ENCODE results near the gene FAHD1.
A peak's percentile ranks its signal among the peaks of the same experiment; 100 is the strongest.

FAHD1 gene

DNA sequence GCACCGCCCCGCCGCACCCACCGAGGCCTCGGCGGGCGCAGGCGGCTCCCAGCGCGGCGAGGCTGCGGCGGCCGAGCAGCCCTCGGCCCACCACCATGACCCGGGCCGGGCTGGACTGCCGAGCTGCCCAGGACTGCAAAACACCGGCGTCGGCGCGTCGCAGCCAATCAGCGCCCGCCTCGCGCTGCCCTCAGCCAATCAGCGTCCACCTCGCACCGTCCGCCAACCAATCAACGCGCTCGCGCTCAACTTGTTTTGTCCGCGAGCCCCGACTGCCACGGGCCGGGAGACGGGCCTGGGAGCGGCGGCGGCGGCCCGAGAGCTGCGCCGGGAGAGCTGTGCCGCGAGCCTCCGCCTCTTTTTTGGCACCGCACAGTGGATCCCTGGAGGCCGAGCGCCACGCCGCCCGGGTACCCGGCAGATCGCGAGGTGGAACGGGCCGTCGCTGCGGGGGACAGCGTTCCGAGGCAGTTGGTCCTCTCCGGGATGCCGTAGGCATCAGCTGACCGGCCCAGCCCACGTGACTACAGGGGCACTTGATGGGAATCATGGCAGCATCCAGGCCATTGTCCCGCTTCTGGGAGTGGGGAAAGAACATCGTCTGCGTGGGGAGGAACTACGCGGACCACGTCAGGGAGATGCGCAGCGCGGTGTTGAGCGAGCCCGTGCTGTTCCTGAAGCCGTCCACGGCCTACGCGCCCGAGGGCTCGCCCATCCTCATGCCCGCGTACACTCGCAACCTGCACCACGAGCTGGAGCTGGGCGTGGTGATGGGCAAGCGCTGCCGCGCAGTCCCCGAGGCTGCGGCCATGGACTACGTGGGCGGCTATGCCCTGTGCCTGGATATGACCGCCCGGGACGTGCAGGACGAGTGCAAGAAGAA is at the start of gene FAHD1, which contains the start of gene HAGH:
Gene FAHD1 (plus strand): TSS at position 516 of the 883 bp plus-strand sequence. CDS start 33 bp downstream, at position 549.
Gene HAGH (minus strand): TSS at position 135 of the 883 bp plus-strand sequence. CDS start 38 bp downstream, at position 97.
- peak within 1 kb of the TSS; percentile 91 for H3K4me3 Mint-ChIP-seq
- H3K27me3 Mint-ChIP-seq = no peaks in the 10 kb centered on the region
- no peaks in the 10 kb centered on the region for H3K9me3 Mint-ChIP-seq
- no peaks in the 10 kb centered on the region for H3K36me3 Mint-ChIP-seq
- peaks cover 47% of the 10 kb centered on the region for H3K4me1 Mint-ChIP-seq
- H3K27ac Mint-ChIP-seq = peak within 1 kb of the TSS; percentile 92

DNA sequence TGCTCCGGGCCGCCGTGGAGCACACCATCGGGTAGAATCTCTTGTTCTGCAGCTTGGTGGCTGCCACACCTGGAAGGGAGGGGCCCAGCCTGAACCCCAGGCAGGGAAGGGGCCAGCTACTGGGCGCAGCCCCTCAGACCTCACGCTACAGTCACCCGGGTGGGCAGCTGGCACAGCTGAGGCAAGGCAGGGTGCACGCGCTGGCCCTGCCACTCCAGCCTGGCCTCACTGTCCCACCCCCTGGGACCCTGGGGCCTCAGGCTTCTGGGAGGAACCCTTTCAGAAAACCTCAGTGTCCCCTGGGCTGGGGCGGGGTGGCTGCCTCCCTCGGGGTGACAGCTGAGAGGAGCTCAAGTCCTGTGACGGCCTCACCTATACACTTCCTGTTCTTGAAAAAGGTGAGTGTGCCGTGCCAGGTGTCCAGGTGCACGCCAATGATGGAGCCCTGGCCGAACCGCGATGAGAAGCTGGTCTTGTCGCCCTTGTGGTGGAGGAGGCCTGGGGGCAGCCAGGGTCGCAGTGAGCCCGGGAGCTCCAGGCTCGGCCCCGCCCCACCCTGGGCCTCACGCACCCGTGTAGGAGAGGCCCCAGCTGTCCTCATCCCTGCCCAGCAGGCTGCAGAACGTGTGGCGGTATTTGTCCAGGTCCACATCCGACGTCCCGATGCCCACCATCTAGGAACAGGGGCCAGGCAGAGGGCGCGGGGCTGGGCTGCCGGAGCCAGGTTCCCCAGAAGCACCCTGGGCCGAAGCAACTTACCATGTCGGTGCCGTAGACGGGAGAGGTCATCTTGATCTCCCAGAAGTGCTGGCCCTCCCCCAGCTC is 49.4 kb upstream of the FAHD1 start:
- H3K27ac Mint-ChIP-seq = no peak overlapping the region
- H3K27me3 Mint-ChIP-seq = no peaks in the 10 kb centered on the region
- no peak overlapping the region for H3K4me3 Mint-ChIP-seq
- H3K36me3 Mint-ChIP-seq = no peaks in the 10 kb centered on the region
- peaks cover 11% of the 10 kb centered on the region for H3K4me1 Mint-ChIP-seq
- no peaks in the 10 kb centered on the region for H3K9me3 Mint-ChIP-seq

DNA sequence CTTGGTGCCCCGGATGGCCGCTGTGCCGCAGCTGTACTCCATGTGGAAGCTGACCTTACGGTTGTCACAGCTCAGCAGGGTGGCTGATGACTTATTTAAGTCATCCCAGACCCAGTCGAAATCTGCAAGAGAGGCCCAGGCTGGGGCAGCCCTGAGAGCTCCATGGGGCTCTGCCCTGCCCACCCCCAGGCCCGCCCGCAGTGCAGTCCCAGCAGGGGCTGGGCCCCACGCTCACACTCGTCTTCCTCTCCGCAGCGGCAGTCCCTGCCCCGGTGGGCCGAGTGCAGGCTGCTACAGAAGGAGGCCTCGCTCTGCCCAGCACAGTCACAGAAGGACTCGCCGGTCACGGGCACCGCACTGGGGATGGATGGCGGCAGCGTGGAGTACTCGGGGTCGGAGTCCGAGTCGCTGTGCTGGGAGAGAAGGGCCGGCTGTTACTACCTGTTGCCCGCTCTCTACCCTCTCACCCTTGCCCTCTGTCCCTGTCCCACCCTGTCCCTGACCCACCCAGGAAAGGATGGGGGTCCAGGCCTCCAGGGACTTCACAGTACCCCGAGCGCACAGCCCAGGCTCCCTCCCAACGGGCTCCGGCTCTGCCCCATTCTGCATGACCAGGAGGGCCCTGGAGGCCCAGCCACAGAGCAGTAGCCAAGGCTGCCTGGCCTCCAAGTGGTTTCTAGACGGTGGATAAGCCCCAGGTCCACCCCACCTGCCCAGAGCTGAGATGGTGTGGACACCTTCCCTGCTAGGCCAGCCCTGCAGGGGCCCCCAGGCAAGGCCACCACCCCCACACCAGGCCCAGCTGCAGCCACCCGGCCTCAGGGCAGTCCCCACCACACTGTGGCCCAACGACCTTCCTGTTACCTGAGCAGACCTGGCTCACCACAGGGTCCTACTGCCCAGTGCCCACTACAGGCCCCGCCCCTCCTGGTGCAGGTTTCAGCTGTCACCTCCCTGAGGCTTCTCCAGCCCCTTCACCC is 48.5 kb upstream of the FAHD1 start:
- no peak overlapping the region for H3K27ac Mint-ChIP-seq
- no peaks in the 10 kb centered on the region for H3K9me3 Mint-ChIP-seq
- no peak overlapping the region for H3K4me3 Mint-ChIP-seq
- H3K27me3 Mint-ChIP-seq = no peaks in the 10 kb centered on the region
- peaks cover 15% of the 10 kb centered on the region for H3K4me1 Mint-ChIP-seq
- peaks cover 2% of the 10 kb centered on the region for H3K36me3 Mint-ChIP-seq

DNA sequence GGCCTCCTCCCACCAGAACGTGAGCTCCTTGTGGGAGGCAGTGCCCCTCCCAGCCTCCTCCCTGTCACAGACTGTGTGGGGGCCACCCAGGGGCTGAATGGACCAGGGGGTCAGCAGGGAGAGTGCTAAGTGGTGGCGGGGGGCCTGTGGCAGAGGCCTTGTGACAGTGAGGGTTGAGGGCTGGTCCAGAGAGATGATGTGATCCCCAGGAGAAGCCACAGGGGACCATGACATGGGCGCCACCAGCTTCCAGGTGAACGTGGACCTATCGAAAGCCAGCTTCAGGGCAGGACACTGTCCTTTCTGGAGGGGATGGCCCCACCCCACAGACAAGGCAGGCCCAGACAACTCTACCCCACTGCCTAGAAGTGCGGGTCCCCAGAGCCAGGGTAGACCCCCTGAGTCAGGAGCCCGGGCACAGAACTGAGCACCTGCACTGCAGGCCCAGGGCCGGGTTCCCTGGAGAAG is 47.7 kb upstream of the FAHD1 start:
- Mint-ChIP-seq H3K9me3 (no peaks in the 10 kb centered on the region), H3K27ac (peak overlapping the region; percentile 62), H3K4me3 (no peak overlapping the region), H3K4me1 (peaks cover 15% of the 10 kb centered on the region), H3K27me3 (no peaks in the 10 kb centered on the region), H3K36me3 (peaks cover 2% of the 10 kb centered on the region)

DNA sequence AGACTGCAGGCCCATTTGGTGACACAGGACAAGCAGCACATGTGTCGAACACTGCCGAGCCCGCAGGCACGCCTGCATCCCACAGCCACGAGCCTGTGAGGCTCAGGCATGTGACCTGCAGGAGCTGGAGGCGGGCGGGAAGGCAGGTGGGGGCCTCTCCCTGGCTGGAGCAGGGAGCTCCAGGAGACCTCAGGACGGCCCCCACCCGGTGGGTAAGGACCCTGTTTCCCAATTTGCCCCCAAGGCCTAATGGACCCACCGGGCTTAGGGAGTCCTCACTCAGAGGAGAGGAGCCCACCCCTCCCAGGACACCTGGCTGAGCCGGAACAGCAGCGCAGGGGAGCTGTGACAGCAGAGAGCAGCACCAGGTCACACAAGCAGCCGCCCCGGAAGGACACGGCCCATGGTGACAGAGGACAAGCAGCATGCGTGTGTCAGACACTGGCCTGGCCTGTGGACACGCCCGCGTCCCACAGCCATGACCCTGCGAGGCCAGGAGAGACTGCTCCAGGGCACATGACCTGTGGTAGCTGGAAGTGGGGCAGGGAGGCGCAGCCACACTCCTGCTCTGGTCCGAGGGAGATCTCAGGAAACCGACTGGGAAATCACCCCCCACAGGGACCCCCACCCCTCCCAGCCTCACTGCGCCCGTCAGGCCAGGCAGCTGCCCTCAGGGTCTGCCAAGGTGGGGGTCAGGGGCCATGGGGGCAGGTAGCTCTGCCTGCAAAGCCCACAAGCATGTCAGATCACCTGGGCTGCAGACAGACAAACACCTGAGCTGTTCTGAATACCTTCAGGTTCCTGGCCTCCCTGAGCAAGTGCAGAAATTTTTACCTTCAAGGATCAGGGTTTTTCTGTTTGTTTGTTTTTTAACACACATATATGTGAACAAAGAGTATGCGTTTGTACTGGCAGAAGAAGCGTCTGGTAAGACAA is 47.0 kb upstream of the FAHD1 start:
- H3K4me3 Mint-ChIP-seq = peak overlapping the region; percentile 49
- no peaks in the 10 kb centered on the region for H3K27me3 Mint-ChIP-seq
- H3K27ac Mint-ChIP-seq = no peak overlapping the region
- no peaks in the 10 kb centered on the region for H3K9me3 Mint-ChIP-seq
- peaks cover 2% of the 10 kb centered on the region for H3K36me3 Mint-ChIP-seq
- peaks cover 16% of the 10 kb centered on the region for H3K4me1 Mint-ChIP-seq

DNA sequence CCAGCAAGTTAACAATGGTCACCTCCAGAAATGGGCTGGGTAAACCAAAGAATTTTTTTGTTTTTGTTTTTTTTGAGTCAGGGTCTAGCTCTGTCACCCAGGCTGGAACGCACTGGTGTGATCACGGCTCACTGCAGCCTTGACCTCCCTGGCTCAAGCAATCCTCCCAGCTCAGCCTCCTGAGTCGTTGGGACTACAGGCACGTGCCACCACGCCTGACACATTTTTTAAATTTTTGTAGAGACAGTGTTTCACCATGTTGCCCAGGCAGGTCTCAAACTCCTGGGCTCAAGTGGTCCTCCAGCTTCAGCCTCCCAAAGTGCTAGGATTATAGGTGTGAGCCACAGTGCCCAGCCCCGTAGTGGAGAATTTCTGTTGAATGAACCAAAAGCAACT is 46.3 kb upstream of the FAHD1 start:
- peaks cover 3% of the 10 kb centered on the region for H3K36me3 Mint-ChIP-seq
- H3K27me3 Mint-ChIP-seq = no peaks in the 10 kb centered on the region
- H3K27ac Mint-ChIP-seq = no peak overlapping the region
- peaks cover 23% of the 10 kb centered on the region for H3K4me1 Mint-ChIP-seq
- peak overlapping the region; percentile 49 for H3K4me3 Mint-ChIP-seq
- H3K9me3 Mint-ChIP-seq = no peaks in the 10 kb centered on the region

DNA sequence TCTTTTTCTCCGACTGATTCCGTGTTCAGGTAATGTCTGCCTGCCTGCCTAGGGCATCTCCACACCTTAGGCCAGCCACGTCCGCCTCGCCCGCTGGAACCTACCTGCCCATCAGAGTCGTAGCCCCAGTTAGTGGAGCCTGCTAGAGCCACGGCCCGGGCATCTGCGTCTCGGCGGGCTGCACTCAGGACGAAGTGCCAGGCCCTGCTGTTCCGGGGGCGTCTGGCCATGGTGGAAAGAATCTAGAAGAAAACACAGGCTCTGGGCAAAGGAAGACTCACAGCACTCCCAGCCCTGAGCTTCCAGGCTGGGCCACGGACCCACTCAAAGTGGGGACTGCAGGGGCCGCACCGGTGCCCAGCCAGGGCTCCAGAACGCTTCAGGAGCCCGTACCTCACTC is 45.8 kb upstream of the FAHD1 start:
- Mint-ChIP-seq H3K9me3 (no peaks in the 10 kb centered on the region), H3K27ac (peak overlapping the region; percentile 76), H3K4me1 (peaks cover 27% of the 10 kb centered on the region), H3K36me3 (peaks cover 3% of the 10 kb centered on the region), H3K4me3 (peak overlapping the region; percentile 87), H3K27me3 (no peaks in the 10 kb centered on the region)

DNA sequence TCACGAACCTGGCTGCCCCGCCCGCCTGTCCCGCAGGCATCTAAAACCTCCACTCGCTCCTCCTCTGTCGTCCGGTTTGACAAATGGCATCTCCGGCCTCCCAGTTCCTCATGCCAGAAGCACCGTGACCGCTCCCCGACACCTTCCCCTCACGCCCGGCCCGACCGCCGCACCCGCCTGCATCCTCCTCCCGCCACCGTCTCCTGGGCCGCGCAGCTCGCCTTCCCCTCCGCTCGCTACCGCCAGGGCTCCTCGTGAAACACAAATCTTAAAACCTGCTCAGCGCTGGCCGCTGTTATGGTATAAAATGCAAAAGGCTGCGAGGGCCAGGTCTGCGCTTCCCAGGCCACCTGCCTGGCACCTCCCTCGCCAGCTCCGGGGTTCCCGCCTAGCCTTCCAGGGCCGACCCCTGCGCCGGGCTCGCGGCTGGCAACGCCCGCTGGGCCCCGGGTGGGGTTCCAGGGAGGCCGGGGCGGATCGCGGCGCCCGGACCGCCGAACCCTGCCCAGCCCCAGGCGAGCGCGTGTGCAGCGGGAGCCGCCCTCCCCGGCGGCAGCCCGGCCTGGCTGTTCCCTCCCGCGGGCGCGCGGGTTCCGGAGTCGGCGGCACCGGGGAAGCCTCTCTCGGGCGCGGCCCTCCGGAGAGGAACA is 45.1 kb upstream of the FAHD1 start:
- Mint-ChIP-seq H3K9me3 (no peaks in the 10 kb centered on the region), H3K27me3 (no peaks in the 10 kb centered on the region), H3K36me3 (peaks cover 3% of the 10 kb centered on the region), H3K27ac (peak overlapping the region; percentile 76), H3K4me1 (peaks cover 27% of the 10 kb centered on the region), H3K4me3 (peak overlapping the region; percentile 87)

DNA sequence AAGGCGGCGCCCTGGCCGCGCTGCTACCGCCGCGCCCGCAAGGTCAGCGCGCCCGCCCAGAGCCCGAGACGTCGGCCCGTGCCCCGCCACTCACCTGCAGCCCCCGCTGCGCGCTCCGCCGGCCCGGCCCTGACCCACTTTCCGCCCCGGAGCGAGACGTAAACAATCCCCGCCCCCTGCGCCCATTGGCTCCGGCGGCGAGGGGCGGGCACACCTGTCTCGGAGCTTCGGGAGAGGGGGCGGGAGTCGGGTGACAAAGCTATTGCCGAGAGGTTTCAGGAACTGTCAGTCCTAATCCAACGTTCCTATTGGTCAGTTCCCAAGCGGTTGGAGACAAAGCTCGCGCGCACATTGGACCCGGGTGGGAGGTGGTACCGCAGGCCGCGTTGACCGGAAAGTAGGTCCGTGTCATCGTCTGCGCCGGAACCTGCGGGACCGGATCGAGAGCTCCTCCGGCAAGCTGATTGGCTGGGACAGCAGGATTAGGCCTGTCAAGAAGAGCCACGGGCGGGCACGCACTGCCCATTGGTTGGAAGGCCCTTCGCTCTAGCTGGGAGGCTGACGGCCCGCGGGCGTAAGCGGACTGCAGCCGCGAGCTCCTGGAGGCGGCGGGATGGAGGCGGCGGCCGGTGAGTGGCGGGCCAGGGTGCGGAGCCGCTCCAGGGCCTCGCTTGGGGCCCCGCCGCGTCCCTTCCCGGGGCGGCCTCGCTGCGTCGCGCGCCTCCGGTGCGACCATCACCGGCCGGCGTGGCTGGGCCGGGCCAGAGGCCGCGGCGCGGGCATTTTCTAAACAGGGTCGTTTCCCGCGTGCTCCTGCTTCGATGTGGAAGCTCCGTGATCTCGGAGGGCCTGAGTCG is 44.4 kb upstream of the FAHD1 start, which contains the start of the genes NUBP2 and SPSB3:
Gene NUBP2 (plus strand): TSS at position 553 of the 857 bp plus-strand sequence. CDS start 61 bp downstream, at position 614.
Gene SPSB3 (minus strand): TSS at position 164 of the 857 bp plus-strand sequence. CDS start 1,088 bp downstream, outside the sequence.
- peak within 1 kb of the TSS; percentile 83 for H3K27ac Mint-ChIP-seq
- peak within 1 kb of the TSS; percentile 93 for H3K4me3 Mint-ChIP-seq
- H3K4me1 Mint-ChIP-seq = peaks cover 27% of the 10 kb centered on the region
- H3K9me3 Mint-ChIP-seq = no peaks in the 10 kb centered on the region
- H3K36me3 Mint-ChIP-seq = peaks cover 3% of the 10 kb centered on the region
- no peaks in the 10 kb centered on the region for H3K27me3 Mint-ChIP-seq

DNA sequence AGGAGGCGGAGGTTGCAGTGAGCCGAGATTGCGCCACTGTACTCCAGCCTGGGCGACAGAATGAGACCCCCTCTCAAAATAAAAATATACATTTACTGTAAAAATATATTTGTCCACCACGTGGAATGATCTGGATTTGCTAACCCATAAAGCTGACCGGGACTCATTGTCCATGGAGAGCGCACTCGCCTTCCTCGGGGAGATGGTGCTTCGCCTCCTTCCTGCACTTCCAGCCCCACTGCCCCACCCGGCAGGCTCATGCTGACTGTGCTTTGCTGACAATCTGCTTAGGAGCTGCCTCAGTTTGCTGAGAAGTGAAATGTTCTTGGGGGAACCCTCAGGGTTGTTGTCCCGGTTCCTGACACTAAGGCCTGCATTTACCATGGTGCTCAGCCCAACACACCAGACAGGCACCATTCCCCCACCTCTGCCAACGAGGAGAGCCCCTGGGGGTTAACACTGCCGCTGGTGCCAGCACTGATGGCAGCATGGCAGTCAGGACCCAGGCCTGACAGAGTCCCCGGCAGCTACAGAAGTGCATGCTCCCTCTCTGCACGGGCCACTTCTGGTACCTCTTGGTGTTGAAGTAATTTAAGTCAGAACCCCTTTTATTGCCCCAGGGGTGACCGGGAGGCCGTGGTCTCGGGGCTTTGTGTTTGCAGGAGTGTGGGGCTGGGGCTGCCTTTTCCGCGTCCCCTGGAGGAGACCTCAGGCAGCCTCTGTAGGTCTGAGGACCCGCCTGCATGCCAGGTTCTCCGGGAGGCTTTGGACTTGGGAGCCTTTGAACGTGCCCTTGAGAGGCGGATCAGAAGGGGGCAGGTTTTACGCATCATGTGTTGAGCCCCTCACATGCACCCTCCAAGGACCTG is 41.8 kb upstream of the FAHD1 start:
- peaks cover 27% of the 10 kb centered on the region for H3K4me1 Mint-ChIP-seq
- no peaks in the 10 kb centered on the region for H3K9me3 Mint-ChIP-seq
- H3K27me3 Mint-ChIP-seq = no peaks in the 10 kb centered on the region
- no peak overlapping the region for H3K27ac Mint-ChIP-seq
- H3K4me3 Mint-ChIP-seq = peak overlapping the region; percentile 66
- peaks cover 3% of the 10 kb centered on the region for H3K36me3 Mint-ChIP-seq

DNA sequence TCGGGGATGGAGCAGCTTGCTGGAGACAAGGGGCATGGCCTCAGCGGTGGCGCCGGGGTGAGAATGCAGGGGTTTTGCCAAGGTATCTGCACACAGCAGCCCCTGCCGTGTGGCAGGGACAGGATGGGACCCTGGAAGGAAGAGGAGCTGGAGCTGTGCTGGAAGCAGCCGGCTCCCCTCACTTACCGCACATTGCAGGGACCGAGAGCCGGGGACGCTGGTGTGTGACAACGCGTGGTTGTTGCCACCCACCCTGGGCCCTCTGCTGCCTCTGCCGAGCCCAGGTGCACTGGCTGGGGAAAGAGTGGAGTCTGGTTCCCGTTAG is 41.2 kb upstream of the FAHD1 start:
- Mint-ChIP-seq H3K4me3 (no peak overlapping the region), H3K4me1 (peaks cover 27% of the 10 kb centered on the region), H3K9me3 (no peaks in the 10 kb centered on the region), H3K27ac (no peak overlapping the region), H3K36me3 (peaks cover 3% of the 10 kb centered on the region), H3K27me3 (no peaks in the 10 kb centered on the region)

Measured in activated naive CD4-positive, alpha-beta T cell treated with anti-CD3 and anti-CD28 coated beads, Interleukin-2, amount 50 U/mL, for 24 hours (primary cell).